ENCODE measurements around the gene FLRT1.

- TF ChIP-seq CTCF (IDR thresholded peaks at IDR 0.05) (no peak), CEBPB (IDR thresholded peaks at IDR 0.05) (no peak), HDAC2 (IDR thresholded peaks at IDR 0.05) (no peak), NPAS2 (CRISPR knock-in tag; IDR thresholded peaks at IDR 0.05; ENCODE audit: borderline replicate concordance) (no peak), PHF8 (IDR thresholded peaks at IDR 0.05; ENCODE audit: borderline replicate concordance, low read depth) (no peak), SMC3 (IDR thresholded peaks at IDR 0.05) (no peak), EP300 (IDR thresholded peaks at IDR 0.05) (no peak), KDM1A (IDR thresholded peaks at IDR 0.05; ENCODE audit: low read depth) (no peak), POLR2AphosphoS2 (conservative IDR thresholded peaks at IDR 0.05; ENCODE audit: low read length) (no peak), MYC (IDR thresholded peaks at IDR 0.05; ENCODE audit: borderline replicate concordance, low read length) (no peak), HMGXB4 (CRISPR knock-in tag; IDR thresholded peaks at IDR 0.05; ENCODE audit: borderline replicate concordance) (no peak)
- TF ChIP-seq, protein P1, sequence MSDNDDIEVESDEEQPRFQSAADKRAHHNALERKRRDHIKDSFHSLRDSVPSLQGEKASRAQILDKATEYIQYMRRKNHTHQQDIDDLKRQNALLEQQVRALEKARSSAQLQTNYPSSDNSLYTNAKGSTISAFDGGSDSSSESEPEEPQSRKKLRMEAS (IDR thresholded peaks at IDR 0.05): no peak
These were observed 6.6 kb downstream of the FLRT1 start for GRCh38 chr11:64042301-64042700.

Measured in A549 (cell line).